GM18868 (cell line): ENCODE measurements around the gene DISC1.
"Not testable (repeated sequence)": the region's sequence is repeated elsewhere in the genome, so short reads cannot be mapped to it uniquely, and the experiment has no call there.

Source experiments
- ATAC-seq: cut with Tn5 transposase; IDR thresholded peaks from one replicate; pipeline ENCODE4 v1.9.1; 2021; ENCODE audit warnings: mild to moderate bottlenecking, moderate library complexity; ENCODE audit not compliant: unreplicated experiment

Gene DISC1

GRCh38 chr1:231761747-231762541, 135.4 kb downstream of the DISC1 start:
- ATAC-seq, result no peak

GRCh38 chr1:231763456-231763855, 136.9 kb downstream of the DISC1 start:
- ATAC-seq, result no peak

- ATAC-seq, result not testable (repeated sequence)
Measured at GRCh38 chr1:231765825-231766224, 139.2 kb downstream of the DISC1 start.

- no peak for ATAC-seq
Measured at GRCh38 chr1:231767471-231767870, 140.9 kb downstream of the DISC1 start.

DNA sequence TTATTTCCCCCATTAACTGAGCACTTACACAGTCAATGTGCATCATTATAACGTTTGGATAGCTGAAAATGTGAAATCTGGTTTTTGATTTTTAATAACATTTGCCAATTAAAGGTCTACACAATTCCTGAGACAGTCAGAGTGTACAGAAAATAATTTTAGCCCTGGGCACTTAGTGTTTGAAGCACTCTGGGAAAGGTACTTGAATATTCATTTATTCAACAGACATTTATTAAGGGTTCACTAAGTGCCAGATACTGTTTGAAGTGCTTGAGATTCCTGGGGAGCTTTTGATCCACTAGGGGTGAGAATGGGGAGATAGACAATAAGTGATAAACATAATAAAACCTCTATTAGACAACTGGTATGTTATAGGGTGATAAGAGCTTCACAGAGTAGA, 141.8 kb downstream of the DISC1 start:
- no peak for ATAC-seq

GRCh38 chr1:231770506-231771175, 144.1 kb downstream of the DISC1 start:
- ATAC-seq, result no peak

GRCh38 chr1:231774719-231775335, 148.2 kb downstream of the DISC1 start:
- ATAC-seq, result no peak

DNA sequence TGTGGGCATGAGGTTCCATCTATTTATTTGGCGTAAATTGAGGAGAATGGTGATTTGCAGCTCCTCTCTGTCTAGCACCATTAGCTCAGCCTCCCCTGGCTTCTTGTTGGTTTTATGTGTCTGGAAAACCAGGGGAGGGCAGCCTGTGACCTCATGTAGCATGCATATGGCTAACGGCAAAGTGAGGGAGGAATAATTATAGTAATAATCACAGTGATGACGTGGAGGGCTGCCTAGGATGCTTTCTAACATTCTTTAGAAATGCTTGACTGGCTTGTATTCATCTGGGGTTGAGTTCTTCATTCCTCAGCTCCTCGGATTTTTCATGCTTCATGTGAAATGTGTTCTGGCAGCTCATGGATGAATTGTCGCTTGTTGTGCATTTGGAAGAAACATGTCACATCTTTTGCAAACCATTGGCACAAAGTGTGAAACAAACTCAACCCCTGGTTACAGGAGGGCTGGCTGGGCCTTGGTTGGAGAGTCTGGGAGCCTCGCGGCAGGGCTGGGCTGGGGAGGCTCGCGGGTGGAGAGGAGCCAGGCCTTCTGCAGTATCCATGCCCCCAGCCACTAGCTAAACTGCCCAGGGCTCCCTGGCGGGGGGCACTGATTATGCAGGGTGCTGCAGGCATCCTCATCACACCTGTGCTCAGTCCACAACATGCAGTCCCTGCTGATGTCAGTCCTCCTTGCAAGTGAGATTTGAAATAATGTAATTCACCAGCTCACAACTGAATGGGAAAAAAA, 149.6 kb downstream of the DISC1 start:
- ATAC-seq, result no peak

DNA sequence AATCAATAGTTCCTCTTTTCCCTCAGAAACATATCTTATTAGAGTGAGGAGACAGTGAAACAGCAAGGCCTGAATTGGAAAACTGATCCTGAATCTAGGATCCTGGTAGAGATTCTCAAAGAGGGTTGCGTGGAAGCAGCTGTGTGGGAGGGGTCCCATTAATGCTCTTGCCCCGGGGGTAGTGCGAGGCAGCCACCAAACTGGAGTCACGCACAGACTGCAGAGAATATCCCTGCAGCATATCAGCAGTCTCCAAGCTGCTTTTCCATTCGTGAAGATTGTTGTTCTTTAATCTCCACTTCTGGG, 150.1 kb downstream of the DISC1 start:
- no peak for ATAC-seq

DNA sequence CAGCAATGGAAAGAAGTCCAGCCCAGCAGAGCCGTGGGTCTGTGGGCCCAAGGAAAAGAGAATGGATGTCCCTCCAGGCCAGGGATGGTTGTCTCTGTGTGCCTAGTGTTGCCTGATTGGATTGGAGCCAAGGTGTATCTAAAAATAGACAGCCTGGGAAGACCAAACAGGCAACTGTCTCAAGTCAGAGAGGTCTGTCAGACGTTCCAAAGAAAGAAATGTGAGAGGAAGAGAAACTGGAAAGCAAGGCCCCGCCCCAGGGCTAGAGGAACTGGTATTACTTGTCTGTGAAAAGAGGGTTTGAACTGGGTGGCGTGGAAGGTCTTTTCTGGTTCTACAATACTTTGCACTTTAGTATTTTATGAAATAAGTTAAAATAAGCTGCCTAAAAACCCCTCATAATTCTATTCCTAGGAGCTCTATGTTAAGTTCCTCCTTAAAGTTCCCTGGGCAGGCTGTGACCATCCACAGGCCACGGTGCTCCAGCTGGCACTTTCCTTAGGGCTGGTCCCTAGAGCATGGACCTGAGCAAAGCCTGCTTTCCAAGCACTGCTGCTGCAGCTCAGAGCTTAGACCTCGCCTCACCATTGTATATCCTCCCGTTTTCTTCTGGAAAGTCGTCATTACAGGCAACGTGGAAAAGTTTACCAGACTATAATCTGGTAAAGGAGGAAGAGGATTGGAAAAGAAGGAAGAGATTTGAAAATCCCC, 151.6 kb downstream of the DISC1 start:
- ATAC-seq, result no peak

DNA sequence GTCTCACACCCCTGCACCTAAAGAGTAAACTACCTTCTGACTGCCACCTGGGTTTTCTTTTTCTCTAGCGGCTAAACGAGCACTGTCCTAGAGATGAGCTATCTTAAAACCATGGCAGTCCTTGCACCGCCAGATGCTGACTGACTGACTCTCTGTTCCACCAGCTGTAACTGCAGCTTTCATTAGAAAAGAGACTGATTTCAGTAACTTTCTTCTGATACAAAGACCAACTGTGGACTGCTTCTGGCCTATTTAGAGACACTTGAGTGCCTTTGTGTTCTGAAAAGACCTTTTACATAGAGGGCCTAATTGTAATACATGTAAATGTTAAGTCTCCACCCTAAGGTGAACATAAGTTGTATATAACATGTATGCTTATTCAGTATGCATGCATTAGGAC, 152.5 kb downstream of the DISC1 start:
- ATAC-seq, result no peak

- no peak for ATAC-seq
Measured at GRCh38 chr1:231781892-231782291, 155.3 kb downstream of the DISC1 start.

- ATAC-seq, result not testable (repeated sequence)
Measured at GRCh38 chr1:231785073-231785472, 158.5 kb downstream of the DISC1 start.

GRCh38 chr1:231786126-231786525, 159.5 kb downstream of the DISC1 start:
- ATAC-seq, result no peak

- no peak for ATAC-seq
Measured at GRCh38 chr1:231792634-231793033, 166.0 kb downstream of the DISC1 start.

- no peak for ATAC-seq
Measured at GRCh38 chr1:231793893-231794292, 167.3 kb downstream of the DISC1 start.

DNA sequence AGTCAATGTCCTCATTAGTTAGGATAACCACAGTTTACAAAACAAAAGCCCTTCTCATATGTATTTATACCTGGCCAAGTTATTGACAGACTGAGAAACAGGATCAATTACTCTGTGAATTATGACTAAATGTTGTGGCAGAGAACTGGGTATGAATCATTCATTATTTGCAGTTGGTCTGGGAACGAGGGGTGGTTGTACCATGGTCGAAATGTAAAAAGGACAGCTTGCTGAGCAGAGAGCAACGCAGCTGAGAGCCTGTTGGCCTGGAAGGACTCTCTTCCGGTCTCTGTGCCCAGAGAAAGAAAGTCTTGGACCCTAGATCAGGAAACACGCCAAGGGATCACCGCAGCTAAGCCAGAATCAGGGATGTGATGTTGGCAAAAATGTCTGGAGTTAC, 169.6 kb downstream of the DISC1 start:
- no peak for ATAC-seq

DNA sequence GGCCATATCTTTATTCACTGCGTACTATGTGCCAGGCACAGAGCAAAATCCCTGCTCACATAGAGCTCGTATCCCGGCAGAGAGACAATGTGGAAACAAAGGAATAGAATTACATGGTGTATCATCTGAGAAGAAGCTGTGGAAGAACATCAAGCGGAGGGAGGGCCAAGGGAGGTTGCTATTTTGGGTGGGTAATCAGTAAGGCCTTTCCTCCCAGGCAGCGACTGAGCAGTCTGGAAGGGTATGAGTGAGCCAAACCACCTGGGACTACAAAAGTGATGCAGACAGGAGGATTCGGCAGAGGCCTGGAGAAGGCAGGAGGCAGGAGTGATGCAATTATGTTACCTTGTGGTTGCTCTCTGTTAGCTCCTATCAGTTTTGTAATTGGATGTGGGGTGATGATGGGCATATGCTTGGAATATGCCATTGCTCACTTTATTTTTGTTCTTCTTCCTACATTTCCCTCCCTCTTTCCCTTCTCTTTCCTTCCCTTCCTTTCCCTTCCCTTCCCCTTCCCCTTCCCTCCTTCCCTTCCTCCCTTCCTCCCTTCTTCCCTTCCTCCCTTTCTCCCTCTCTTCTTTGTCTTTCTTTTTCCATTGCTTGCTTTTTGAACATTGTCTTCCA, 172.9 kb downstream of the DISC1 start:
- no peak for ATAC-seq

DNA sequence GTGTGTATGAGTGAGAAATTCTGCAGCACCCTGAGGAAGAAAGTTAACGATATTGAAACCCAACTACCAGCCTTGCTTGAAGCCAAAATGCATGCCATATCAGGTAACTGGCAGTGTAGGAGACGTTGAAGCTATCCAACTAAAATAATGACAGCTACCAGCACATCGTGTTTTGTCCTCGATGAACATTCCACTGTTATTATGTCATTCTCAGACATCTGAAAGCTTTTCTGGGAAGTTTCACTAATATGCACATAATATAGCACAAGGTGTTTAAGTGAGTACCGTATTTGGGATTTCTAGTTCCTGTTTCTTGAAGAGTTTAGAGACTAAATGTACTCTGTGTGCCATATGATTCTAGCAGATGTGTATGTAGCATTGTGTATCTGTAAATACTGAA, 173.5 kb downstream of the DISC1 start:
- no peak for ATAC-seq

DNA sequence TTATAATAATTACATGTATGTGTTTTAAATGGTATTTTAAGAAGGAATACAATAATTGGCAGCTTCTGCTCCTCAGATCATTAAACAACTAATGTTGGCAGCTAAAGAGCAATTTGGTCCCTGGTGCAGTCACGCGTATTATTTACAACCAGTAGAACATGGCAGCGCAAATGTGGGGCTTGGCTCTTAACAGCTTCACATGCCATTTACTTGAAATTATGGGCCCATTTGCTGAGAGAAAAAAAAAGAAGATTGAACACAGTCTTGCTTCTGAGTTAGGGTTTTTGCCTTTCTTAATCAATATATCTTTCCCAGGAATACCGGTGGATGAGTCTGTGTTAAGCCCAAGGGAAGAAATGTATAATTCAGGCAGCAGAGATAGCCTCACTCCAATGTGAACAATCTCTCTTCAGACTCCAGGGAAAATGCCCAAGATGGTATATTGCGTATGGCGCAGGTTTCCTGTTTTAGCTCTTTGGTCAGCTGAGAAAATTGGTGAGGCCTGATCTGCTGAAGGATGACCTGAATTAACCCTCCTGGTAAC, 174.5 kb downstream of the DISC1 start:
- ATAC-seq, result no peak
